Prostate gland (tissue), 2 donors: ENCODE results near the gene NAV2. TPM values are rescaled to one million over a fixed set of nuclear protein-coding genes. Genes with fewer than 3 reads are reported as not detected.

Source experiments
- DNase-seq: peaks from one replicate; pipeline ENCODE4 v3.0.0-alpha.2; 2019; ENCODE audit warnings: low spot score
- H3K27ac ChIP-seq, 2 donors: fragments of 200-600 bp; sonication (generic); 2 replicates each; pipeline ENCODE4 v1.5.1; 2017 to 2019
- H3K27me3 ChIP-seq: fragments of 200-600 bp; sonication (generic); replicated peaks from 2 replicates; pipeline ENCODE4 v1.5.1; 2019; ENCODE audit not compliant: insufficient read depth
- H3K36me3 ChIP-seq, 2 donors: fragments of 200-600 bp; sonication (generic); 1 replicate in 1 of 2; 2 replicates in 1 of 2; pipeline versions ENCODE4 v1.5.1 to v1.8.1; 2017 to 2019
- H3K4me1 ChIP-seq: fragments of 200-600 bp; sonication (generic); replicated peaks from 2 replicates; pipeline ENCODE4 v1.5.1; 2019
- H3K4me3 ChIP-seq, 2 donors: fragments of 200-600 bp; sonication (generic); 2 replicates each; pipeline ENCODE4 v1.5.1; 2017 to 2019
- H3K9me3 ChIP-seq: fragments of 200-600 bp; sonication (generic); 2 replicates; pipeline ENCODE4 v1.5.1; 2017
- CTCF ChIP-seq, 4 experiments: fragments of 200-600 bp in 2 of 4; fragments of 450-650 bp in 2 of 4; sonication (generic) in 2 of 4; IDR thresholded peaks; 1 replicate in 3 of 4; 2 replicates in 1 of 4; pipeline ENCODE4 v1.5.1; 2016 to 2019; ENCODE audit warnings: antibody characterized with exemption in 4 of 4, mild to moderate bottlenecking in 2 of 4, moderate library complexity in 2 of 4
- POLR2A ChIP-seq: fragments of 450-650 bp; IDR thresholded peaks from one replicate; pipeline ENCODE4 v1.6.1; 2016; ENCODE audit warnings: antibody characterized with exemption, mild to moderate bottlenecking
- POLR2AphosphoS5 ChIP-seq: sonication (generic); formaldehyde crosslinking; IDR thresholded peaks from one replicate; pipeline ENCODE4 v1.6.1; 2017; ENCODE audit warnings: antibody characterized with exemption
- WGBS: methylation state at CpG from one replicate; pipeline ENCODE4 v1.1.5; 2018; 5-methylcytosine and 5-hydroxymethylcytosine counted together
- intact Hi-C: fragments of 100-400 bp; cut with DNase I; formaldehyde crosslinking; loops from one replicate; pipeline ENCODE4 v1.14.2; 2022
- total RNA-seq, 2 donors: library from RNA; depleted of rRNA; stranded (reverse); fragments of >200 nt; gene quantifications; one replicate each; pipeline ENCODE4 v1.1.0, GENCODE V29; 2016

The NAV2 gene
- total RNA-seq, 2 donors from 2014 or later: 17.1 to 26.6 TPM

- H3K4me3 ChIP-seq: no peak overlapping the region
- H3K9me3 ChIP-seq: no peaks in the 10 kb centered on the region
- WGBS: 81% methylated on average over 5 of the region's 5 CpGs
- no peaks in the 10 kb centered on the region for H3K36me3 ChIP-seq
- no peaks in the 10 kb centered on the region for H3K27me3 ChIP-seq
- no peaks in the 10 kb centered on the region for H3K4me1 ChIP-seq
- no peak overlapping the region for H3K27ac ChIP-seq
- no peak for DNase-seq
- TF ChIP-seq POLR2AphosphoS5: no peak
- TF ChIP-seq CTCF (IDR thresholded peaks at IDR 0.05): no peak
- no peak for TF ChIP-seq POLR2A
- intact Hi-C loops: no loop called here
These were observed 381.1 kb downstream of the NAV2 start for GRCh38 chr11:20093775-20094174.

GRCh38 chr11:20095189-20095588 is 382.6 kb downstream of the NAV2 start:
- Histone ChIP-seq H3K27ac (no peak overlapping the region), H3K9me3 (no peaks in the 10 kb centered on the region), H3K4me3 (no peak overlapping the region), H3K36me3 (no peaks in the 10 kb centered on the region), H3K27me3 (no peaks in the 10 kb centered on the region), H3K4me1 (no peaks in the 10 kb centered on the region)
- no peak for DNase-seq
- TF ChIP-seq POLR2AphosphoS5 (no peak), CTCF (IDR thresholded peaks at IDR 0.05) (no peak)
- WGBS: 95% methylated on average over 4 of the region's 4 CpGs
- intact Hi-C loops: no loop called here

- TF ChIP-seq CTCF (IDR thresholded peaks at IDR 0.05) (no peak), POLR2AphosphoS5 (no peak), POLR2A (no peak)
- Histone ChIP-seq H3K27ac (no peak overlapping the region), H3K36me3 (peaks cover 0 to 6% of the 10 kb centered on the region in 2 donors), H3K27me3 (no peaks in the 10 kb centered on the region), H3K4me1 (no peaks in the 10 kb centered on the region), H3K4me3 (no peak overlapping the region), H3K9me3 (no peaks in the 10 kb centered on the region)
- no peak for DNase-seq
- intact Hi-C loops: no loop called here
- 25% methylated on average over 13 of the region's 13 CpGs for WGBS
These were observed 384.9 kb downstream of the NAV2 start for GRCh38 chr11:20097319-20098221.

- Histone ChIP-seq H3K9me3 (no peaks in the 10 kb centered on the region), H3K36me3 (peaks cover 0 to 6% of the 10 kb centered on the region in 2 donors), H3K27ac (no peak overlapping the region), H3K4me1 (no peaks in the 10 kb centered on the region), H3K4me3 (no peak overlapping the region), H3K27me3 (no peaks in the 10 kb centered on the region)
- intact Hi-C loops: no loop called here
- DNase-seq: no peak
- WGBS: 91% methylated on average over 2 of the region's 2 CpGs
- TF ChIP-seq POLR2A: no peak
These were observed 386.9 kb downstream of the NAV2 start for GRCh38 chr11:20099527-20099926.

GRCh38 chr11:20102397-20102796 is 389.8 kb downstream of the NAV2 start:
- no peaks in the 10 kb centered on the region for H3K9me3 ChIP-seq
- intact Hi-C loops: no loop called here
- DNase-seq: no peak
- peaks cover 0 to 6% of the 10 kb centered on the region in 2 donors for H3K36me3 ChIP-seq
- no peak overlapping the region for H3K4me3 ChIP-seq
- TF ChIP-seq CTCF (IDR thresholded peaks at IDR 0.05) (no peak), POLR2A (no peak), POLR2AphosphoS5 (no peak)
- WGBS: 82% methylated on average over 5 of the region's 5 CpGs
- no peak overlapping the region for H3K27ac ChIP-seq
- no peaks in the 10 kb centered on the region for H3K4me1 ChIP-seq
- H3K27me3 ChIP-seq: no peaks in the 10 kb centered on the region
